Measurements from ENCODE around the gene INO80B.

INO80B gene

GRCh38 chr2:74498500-74499266, 43.8 kb downstream of the INO80B start:
- H3K4me3 ChIP-seq (ENCODE audit: control insufficient read depth, low read depth, low read length): peak overlapping the region; percentile 37
- DNase-seq (ENCODE audit: low read depth): peak; percentile 58
- TF ChIP-seq, protein P1, sequence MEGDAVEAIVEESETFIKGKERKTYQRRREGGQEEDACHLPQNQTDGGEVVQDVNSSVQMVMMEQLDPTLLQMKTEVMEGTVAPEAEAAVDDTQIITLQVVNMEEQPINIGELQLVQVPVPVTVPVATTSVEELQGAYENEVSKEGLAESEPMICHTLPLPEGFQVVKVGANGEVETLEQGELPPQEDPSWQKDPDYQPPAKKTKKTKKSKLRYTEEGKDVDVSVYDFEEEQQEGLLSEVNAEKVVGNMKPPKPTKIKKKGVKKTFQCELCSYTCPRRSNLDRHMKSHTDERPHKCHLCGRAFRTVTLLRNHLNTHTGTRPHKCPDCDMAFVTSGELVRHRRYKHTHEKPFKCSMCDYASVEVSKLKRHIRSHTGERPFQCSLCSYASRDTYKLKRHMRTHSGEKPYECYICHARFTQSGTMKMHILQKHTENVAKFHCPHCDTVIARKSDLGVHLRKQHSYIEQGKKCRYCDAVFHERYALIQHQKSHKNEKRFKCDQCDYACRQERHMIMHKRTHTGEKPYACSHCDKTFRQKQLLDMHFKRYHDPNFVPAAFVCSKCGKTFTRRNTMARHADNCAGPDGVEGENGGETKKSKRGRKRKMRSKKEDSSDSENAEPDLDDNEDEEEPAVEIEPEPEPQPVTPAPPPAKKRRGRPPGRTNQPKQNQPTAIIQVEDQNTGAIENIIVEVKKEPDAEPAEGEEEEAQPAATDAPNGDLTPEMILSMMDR (conservative IDR thresholded peaks at IDR 0.05; ENCODE audit: control insufficient read depth, insufficient read depth, low read depth, low read length): no peak

- TF ChIP-seq, protein P1 (conservative IDR thresholded peaks at IDR 0.05; ENCODE audit: control insufficient read depth, insufficient read depth, low read depth, low read length): no peak
- DNase-seq (ENCODE audit: low read depth): no peak
- H3K4me3 ChIP-seq (ENCODE audit: control insufficient read depth, low read depth, low read length): peak within 1 kb of the TSS; percentile 37
Observed at GRCh38 chr2:74499267-74499939, 44.5 kb downstream of the INO80B start, which contains the start of gene LBX2. Gene LBX2 (minus strand): TSS chr2:74499603. CDS start chr2:74499537, 66 bp downstream.

GRCh38 chr2:74499940-74500577, 45.2 kb downstream of the INO80B start:
- TF ChIP-seq, protein P1 (conservative IDR thresholded peaks at IDR 0.05; ENCODE audit: control insufficient read depth, insufficient read depth, low read depth, low read length): no peak
- H3K4me3 ChIP-seq (ENCODE audit: control insufficient read depth, low read depth, low read length): no peak overlapping the region
- no peak for DNase-seq (ENCODE audit: low read depth)

DNA sequence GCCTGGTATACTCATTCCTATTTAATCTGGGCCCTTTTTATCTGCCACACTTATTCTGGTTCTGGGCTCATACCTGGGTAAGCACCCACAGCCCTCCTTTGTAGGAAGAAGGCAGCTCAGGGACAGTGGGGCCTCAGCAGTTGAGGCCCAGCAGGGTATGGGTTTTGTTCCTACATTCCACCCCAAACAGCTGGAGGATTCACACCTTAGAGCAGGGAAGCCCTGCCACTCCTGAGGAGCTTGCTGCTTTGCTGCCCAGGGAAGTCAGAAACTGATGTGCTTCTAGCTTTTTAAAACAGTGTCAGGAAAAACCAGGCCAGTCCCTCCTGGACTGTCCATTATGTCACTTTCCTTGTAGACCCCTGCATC, 45.7 kb downstream of the INO80B start:
- no peak overlapping the region for H3K4me3 ChIP-seq (ENCODE audit: control insufficient read depth, low read depth, low read length)
- DNase-seq (ENCODE audit: low read depth): no peak
- TF ChIP-seq, protein P1 (conservative IDR thresholded peaks at IDR 0.05; ENCODE audit: control insufficient read depth, insufficient read depth, low read depth, low read length): no peak

GRCh38 chr2:74501335-74502071, 46.6 kb downstream of the INO80B start:
- TF ChIP-seq, protein P1 (conservative IDR thresholded peaks at IDR 0.05; ENCODE audit: control insufficient read depth, insufficient read depth, low read depth, low read length): no peak
- H3K4me3 ChIP-seq (ENCODE audit: control insufficient read depth, low read depth, low read length): no peak overlapping the region
- no peak for DNase-seq (ENCODE audit: low read depth)

DNA sequence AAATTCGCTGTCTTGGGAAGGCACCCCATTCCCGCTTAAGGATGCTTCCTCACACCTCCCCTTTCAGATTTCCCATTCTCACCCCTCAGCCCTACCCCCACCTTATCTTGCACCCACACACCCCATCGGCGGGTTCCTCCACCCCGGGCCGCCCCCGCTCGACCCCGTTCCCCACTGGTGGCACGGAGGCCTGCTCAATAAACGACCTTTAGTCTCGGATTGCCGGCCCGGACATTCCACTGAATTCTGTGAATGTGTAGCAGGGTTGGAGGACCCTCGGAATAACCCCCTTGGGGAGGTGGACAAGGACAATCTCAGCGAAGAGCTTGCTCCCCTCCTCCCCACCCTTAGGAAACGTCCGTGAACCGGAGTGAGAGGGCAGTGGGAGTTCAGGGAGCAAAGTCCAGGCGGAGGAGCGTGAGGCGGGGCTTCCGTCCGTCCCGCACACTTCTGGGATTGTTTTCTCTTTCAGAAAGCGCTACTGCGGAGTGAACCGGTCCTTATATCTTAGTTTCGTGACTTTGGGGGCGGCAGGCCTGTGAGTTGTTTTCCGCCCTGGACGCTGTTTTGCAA, 47.3 kb downstream of the INO80B start:
- TF ChIP-seq, protein P1 (conservative IDR thresholded peaks at IDR 0.05; ENCODE audit: control insufficient read depth, insufficient read depth, low read depth, low read length): no peak
- no peak for DNase-seq (ENCODE audit: low read depth)
- H3K4me3 ChIP-seq (ENCODE audit: control insufficient read depth, low read depth, low read length): peak overlapping the region; percentile 63
